ENCODE data around the gene EIF4E3.

- TF ChIP-seq CTCF (IDR thresholded peaks at IDR 0.05) (no peak), POLR2A (IDR thresholded peaks at IDR 0.05) (no peak)
Measured at GRCh38 chr3:71771126-71771525, 45.9 kb upstream of the EIF4E3 start.

Data from uterus (tissue), 2 donors.